ENCODE data around the gene AKAP10. TPM values are rescaled to one million over a fixed set of nuclear protein-coding genes. Genes with fewer than 3 reads are reported as not detected.

The AKAP10 gene
- total and polyA plus RNA-seq, 2 donors from 2014 or later, result 8.3 to 43.7 TPM

GRCh38 chr17:19915245-19915978 lies 62.2 kb downstream of the AKAP10 start:
- H3K4me3 ChIP-seq (ENCODE audit: low read length in 3 of 3), result no peak overlapping the region
- intact Hi-C loops (cut with DNase I), result no loop called here
- H3K27ac ChIP-seq (ENCODE audit: low read depth in 2 of 2, low read length in 2 of 2), result no peak overlapping the region
- no peak for FAIRE-seq
- H3K4me1 ChIP-seq (ENCODE audit: control insufficient read depth in 2 of 3, insufficient read depth in 2 of 3, low read depth in 1 of 3, low read length in 3 of 3), result no peaks in the 10 kb centered on the region
- peaks cover 2 to 24% (median 13%) of the 10 kb centered on the region in 3 donors for H3K36me3 ChIP-seq (ENCODE audit: control insufficient read depth in 2 of 3, insufficient read depth in 3 of 3, low read length in 3 of 3)
- H3K9ac ChIP-seq (ENCODE audit: low read length in 3 of 3), result no peak overlapping the region
- TF ChIP-seq CTCF (IDR thresholded peaks at IDR 0.05; ENCODE audit: borderline replicate concordance, extremely low read depth, insufficient read depth), result no peak
- H3K9me3 ChIP-seq (ENCODE audit: control insufficient read depth in 2 of 3, insufficient read depth in 1 of 3, low read length in 3 of 3), result no peaks in the 10 kb centered on the region
- no peaks in the 10 kb centered on the region for H3K27me3 ChIP-seq (ENCODE audit: control insufficient read depth, insufficient read depth, low read length)
- DNase-seq, result no peak

- intact Hi-C loops (cut with DNase I), result no loop called here
- TF ChIP-seq CTCF (IDR thresholded peaks at IDR 0.05; ENCODE audit: borderline replicate concordance, extremely low read depth, insufficient read depth), result no peak
Observed at GRCh38 chr17:19911033-19911432, 66.6 kb downstream of the AKAP10 start.

GRCh38 chr17:19909139-19909538 lies 68.5 kb downstream of the AKAP10 start:
- no peaks in the 10 kb centered on the region for H3K9me3 ChIP-seq (ENCODE audit: control insufficient read depth in 2 of 3, insufficient read depth in 1 of 3, low read length in 3 of 3)
- H3K27me3 ChIP-seq (ENCODE audit: control insufficient read depth, insufficient read depth, low read length), result no peaks in the 10 kb centered on the region
- no peak overlapping the region for H3K4me3 ChIP-seq (ENCODE audit: low read length in 3 of 3)
- no peak for TF ChIP-seq CTCF (IDR thresholded peaks at IDR 0.05; ENCODE audit: borderline replicate concordance, extremely low read depth, insufficient read depth)
- FAIRE-seq, result no peak
- H3K9ac ChIP-seq (ENCODE audit: low read length in 3 of 3), result no peak overlapping the region
- no peak overlapping the region for H3K27ac ChIP-seq (ENCODE audit: low read depth in 2 of 2, low read length in 2 of 2)
- H3K4me1 ChIP-seq (ENCODE audit: control insufficient read depth in 2 of 3, insufficient read depth in 2 of 3, low read depth in 1 of 3, low read length in 3 of 3), result no peaks in the 10 kb centered on the region
- intact Hi-C loops (cut with DNase I), result no loop called here
- no peak for DNase-seq
- peaks cover 13 to 37% (median 21%) of the 10 kb centered on the region in 3 donors for H3K36me3 ChIP-seq (ENCODE audit: control insufficient read depth in 2 of 3, insufficient read depth in 3 of 3, low read length in 3 of 3)

More at GRCh38 chr17:19911033-19911432, 66.6 kb downstream of the AKAP10 start:
- H3K9me3 ChIP-seq (ENCODE audit: control insufficient read depth in 2 of 3, insufficient read depth in 1 of 3, low read length in 3 of 3), result no peaks in the 10 kb centered on the region
- peaks cover 7 to 29% (median 20%) of the 10 kb centered on the region in 3 donors for H3K36me3 ChIP-seq (ENCODE audit: control insufficient read depth in 2 of 3, insufficient read depth in 3 of 3, low read length in 3 of 3)
- no peaks in the 10 kb centered on the region for H3K27me3 ChIP-seq (ENCODE audit: control insufficient read depth, insufficient read depth, low read length)
- no peak overlapping the region for H3K9ac ChIP-seq (ENCODE audit: low read length in 3 of 3)
- no peak overlapping the region for H3K4me3 ChIP-seq (ENCODE audit: low read length in 3 of 3)
- H3K4me1 ChIP-seq (ENCODE audit: control insufficient read depth in 2 of 3, insufficient read depth in 2 of 3, low read depth in 1 of 3, low read length in 3 of 3), result no peaks in the 10 kb centered on the region
- DNase-seq (no peak), FAIRE-seq (no peak)
- H3K27ac ChIP-seq (ENCODE audit: low read depth in 2 of 2, low read length in 2 of 2), result no peak overlapping the region

Data from kidney (tissue), 14 donors.